Cardiac fibroblast (primary cell): Measurements from ENCODE around the gene CPM.

ENCODE experiments used
- DNase-seq, 2 donors: peaks; one replicate each; pipeline versions ENCODE4 v3.0.0 to v3.0.0-alpha.2; 2010; ENCODE audit warnings: low read depth in 2 of 2
- H3K4me3 ChIP-seq, 2 donors: replicated peaks in 1 of 2; 1 replicate in 1 of 2; 2 replicates in 1 of 2; pipeline ENCODE4 v1.5.1; 2011; ENCODE audit warnings: low read depth in 2 of 2, low read length in 2 of 2, mild to moderate bottlenecking in 2 of 2, moderate library complexity in 1 of 2
- CTCF ChIP-seq: IDR thresholded peaks from one replicate; pipeline ENCODE4 v1.5.1; 2011; ENCODE audit warnings: low read depth, mild to moderate bottlenecking, low read length, inconsistent platforms

The CPM gene

DNA sequence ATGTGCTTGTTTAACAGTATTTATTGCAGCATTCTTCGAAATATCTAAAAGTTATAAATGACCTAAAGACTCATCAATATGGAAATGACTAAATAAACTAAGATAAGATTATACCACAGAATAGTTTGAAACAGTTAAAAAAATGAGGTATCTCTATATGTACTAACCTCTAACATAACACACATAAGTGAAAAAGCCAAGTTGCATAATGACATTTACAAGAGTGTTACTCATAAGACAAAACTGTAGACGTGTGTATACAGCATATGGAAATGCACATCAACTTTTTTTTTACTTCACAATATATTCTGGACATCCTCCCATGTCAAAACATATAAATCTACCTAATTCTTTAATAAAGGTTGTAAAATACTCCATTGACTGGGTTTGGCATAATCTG lies 22.8 kb downstream of the CPM start:
- DNase-seq, result peak in 1 of 2 donors; percentile 72
- no peak for TF ChIP-seq CTCF
- H3K4me3 ChIP-seq, result no peak overlapping the region

DNA sequence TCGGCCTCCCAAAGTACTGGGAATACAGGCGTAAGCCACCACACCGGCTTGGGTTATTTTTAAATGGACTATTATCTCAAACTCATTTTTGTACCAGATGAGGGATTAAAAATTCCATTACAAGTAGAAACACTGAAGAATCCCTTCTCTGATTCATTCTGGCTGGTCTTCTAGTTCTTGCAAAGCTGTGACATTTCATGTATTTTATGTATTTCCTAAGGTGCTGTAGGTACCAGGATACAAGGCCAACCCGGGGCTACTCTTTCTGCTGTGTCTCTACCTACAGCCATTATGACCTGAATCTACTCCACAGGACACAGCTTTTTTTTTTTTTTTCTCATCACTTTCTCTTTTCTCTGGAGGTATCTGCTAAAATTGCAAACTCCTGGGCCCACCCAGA lies 24.9 kb downstream of the CPM start:
- no peak overlapping the region for H3K4me3 ChIP-seq
- no peak for DNase-seq
- TF ChIP-seq CTCF, result no peak

DNA sequence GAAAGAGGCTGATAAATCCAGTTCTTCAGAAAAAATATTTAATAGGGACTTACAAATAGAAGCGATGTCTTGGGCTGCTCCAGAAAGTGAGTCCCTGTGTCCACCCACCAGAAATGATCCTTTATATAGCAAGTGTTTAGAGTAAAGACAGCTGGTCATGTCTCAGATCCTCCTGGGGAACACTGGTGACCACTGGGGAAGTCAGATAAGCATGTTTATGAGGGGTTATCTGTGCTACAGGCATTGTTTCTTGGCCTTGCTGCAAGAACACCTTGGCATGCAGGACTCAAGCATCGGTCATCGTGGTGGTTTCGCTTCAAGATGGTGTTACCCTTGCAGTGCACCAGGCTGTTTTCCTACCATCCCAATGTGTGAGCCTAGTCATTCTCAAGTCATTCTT lies 27.2 kb downstream of the CPM start:
- no peak overlapping the region for H3K4me3 ChIP-seq
- no peak for TF ChIP-seq CTCF
- no peak for DNase-seq

- no peak overlapping the region for H3K4me3 ChIP-seq
- TF ChIP-seq CTCF, result no peak
- peak in 1 of 2 donors; percentile 53 for DNase-seq
Observed at GRCh38 chr12:68904351-68904962, 28.5 kb downstream of the CPM start.

DNA sequence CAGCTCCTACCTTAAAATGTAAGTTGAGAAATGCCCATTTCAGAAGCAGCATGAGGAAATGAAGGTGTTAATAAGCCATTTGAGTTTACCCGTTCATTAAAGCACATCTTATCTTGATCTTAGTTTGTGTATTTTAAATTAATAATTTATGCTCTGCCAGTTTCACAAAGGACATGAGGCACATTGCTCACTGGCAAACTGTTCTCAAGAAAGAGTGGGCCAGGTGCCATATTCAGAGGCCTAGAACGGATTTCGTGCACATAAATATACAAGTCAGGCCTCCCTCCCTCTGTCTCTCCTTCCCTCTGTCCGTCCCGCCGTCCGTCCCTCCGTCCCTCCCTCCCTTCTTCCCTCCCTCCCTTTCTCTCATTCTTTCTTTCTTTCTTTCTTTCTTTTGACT lies 29.5 kb downstream of the CPM start:
- H3K4me3 ChIP-seq, result no peak overlapping the region
- TF ChIP-seq CTCF, result no peak
- no peak for DNase-seq

GRCh38 chr12:68901551-68901950 lies 31.4 kb downstream of the CPM start:
- no peak for TF ChIP-seq CTCF
- H3K4me3 ChIP-seq, result no peak overlapping the region
- DNase-seq, result no peak

GRCh38 chr12:68901145-68901544 lies 31.8 kb downstream of the CPM start:
- no peak for TF ChIP-seq CTCF
- H3K4me3 ChIP-seq, result no peak overlapping the region
- no peak for DNase-seq
